Stimulated activated CD8-positive, alpha-beta memory T cell treated with anti-CD3 and anti-CD28 coated beads, Interleukin-7, amount 100 ng/mL, for 4 hours (primary cell): Measurements from ENCODE around the gene CNN1.
"Not testable (repeated sequence)": the region's sequence is repeated elsewhere in the genome, so short reads cannot be mapped to it uniquely, and the experiment has no call there.

Experiments
- DNase-seq, 2 donors: peaks; one replicate each; pipeline ENCODE4 v3.0.0-alpha.2; 2020; ENCODE audit warnings: low read depth in 2 of 2

CNN1 gene

GRCh38 chr19:11564082-11564807 lies 25.6 kb downstream of the CNN1 start:
- DNase-seq: not testable (repeated sequence)

GRCh38 chr19:11565649-11565980 lies 27.0 kb downstream of the CNN1 start:
- not testable (repeated sequence) for DNase-seq

GRCh38 chr19:11566164-11566563 lies 27.5 kb downstream of the CNN1 start:
- DNase-seq: no peak

- DNase-seq: no peak
These were observed 31.4 kb downstream of the CNN1 start for GRCh38 chr19:11570039-11570462.

- not testable (repeated sequence) for DNase-seq
These were observed 34.7 kb downstream of the CNN1 start for GRCh38 chr19:11573354-11573753.

- DNase-seq: not testable (repeated sequence)
These were observed 35.1 kb downstream of the CNN1 start for GRCh38 chr19:11573763-11574162.

GRCh38 chr19:11574689-11575088 lies 36.0 kb downstream of the CNN1 start:
- no peak for DNase-seq

GRCh38 chr19:11576227-11576626 lies 37.6 kb downstream of the CNN1 start:
- DNase-seq: no peak

GRCh38 chr19:11577451-11578257 lies 39.0 kb downstream of the CNN1 start, which contains the start of gene ACP5:
TSS of gene ACP5 (minus strand) at chr19:11577645. CDS start at chr19:11577317, 328 bp downstream.
- DNase-seq: no peak

GRCh38 chr19:11578258-11579142 lies 39.8 kb downstream of the CNN1 start:
- peak in 1 of 2 donors; percentile 15 for DNase-seq

- DNase-seq: no peak
These were observed 41.5 kb downstream of the CNN1 start for GRCh38 chr19:11580116-11580515.

GRCh38 chr19:11581740-11582139 lies 43.1 kb downstream of the CNN1 start:
- DNase-seq: peak in 1 of 2 donors; percentile 22

GRCh38 chr19:11586331-11586730 lies 47.7 kb downstream of the CNN1 start:
- no peak for DNase-seq

GRCh38 chr19:11587302-11587974 lies 48.8 kb downstream of the CNN1 start:
- peak; percentile 54 to 56 for DNase-seq

GRCh38 chr19:11587975-11588631 lies 49.5 kb downstream of the CNN1 start:
- no peak for DNase-seq

GRCh38 chr19:11594084-11594483 lies 55.4 kb downstream of the CNN1 start:
- DNase-seq: no peak

GRCh38 chr19:11596156-11596555 lies 57.5 kb downstream of the CNN1 start:
- no peak for DNase-seq

- DNase-seq: peak; percentile 95 to 97
These were observed 58.8 kb downstream of the CNN1 start, which contains the start of gene ZNF627 for GRCh38 chr19:11597202-11598102. TSS of gene ZNF627 (plus strand) at chr19:11597483. CDS start at chr19:11597628, 145 bp downstream.

- DNase-seq: no peak
These were observed 59.4 kb downstream of the CNN1 start for GRCh38 chr19:11598103-11598483.

GRCh38 chr19:11598746-11599145 lies 60.1 kb downstream of the CNN1 start:
- no peak for DNase-seq
